K562 (cell line): Measurements from ENCODE around the gene MATN4. TPM values are rescaled to one million over a fixed set of nuclear protein-coding genes. Genes with fewer than 3 reads are reported as not detected.

Source experiments
- ATAC-seq: fragments of 200-7000 bp; cut with Tn5 transposase; 3 replicates; pipeline ENCODE4 v1.9.1; 2020; ENCODE audit warnings: moderate library complexity
- BruUV-seq: library from RNA; stranded (reverse); fragments of 400-500 nt; replicated peaks from 2 replicates; lab custom pipeline; 2021; lab: Mats Ljungman, UMichigan
- CTCF ChIA-PET: fragments of 300-600 bp; formaldehyde crosslinking; extraction: SDS; loops from one replicate; lab custom pipeline; 2021; ENCODE audit warnings: low intra/inter-chr PET ratio; lab: Yijun Ruan, JAX
- POLR2A ChIA-PET: fragments of 300-600, 350-650 bp; sonication (Branson Sonifier 250); formaldehyde crosslinking; extraction: SDS; loops from one replicate; lab custom pipeline; 2021; ENCODE audit warnings: antibody characterized with exemption, inconsistent platforms; lab: Yijun Ruan, JAX
- DNase-seq, 4 experiments: peaks; one replicate each; pipeline versions ENCODE4 v3.0.0 to v3.0.0-alpha.2; 2011 to 2018; ENCODE audit warnings: low spot score in 3 of 4, mixed read lengths in 3 of 4; ENCODE audit errors: extremely low read depth in 1 of 4
- FAIRE-seq: peaks from 2 replicates; lab custom pipeline; 2011; peaks lifted over from hg19 to GRCh38; lab: Jason Lieb, UNC
- H2AFZ ChIP-seq: 2 replicates; pipeline ENCODE4 v1.6.0; 2011; ENCODE audit warnings: low read depth, low read length, control low read depth, inconsistent platforms
- H3K27ac ChIP-seq: fragments of 200-600 bp; 3 replicates; pipeline ENCODE4 v1.8.0; 2011; ENCODE audit warnings: low read depth, mild to moderate bottlenecking, control low read depth, inconsistent platforms, low read length, moderate library complexity, mixed read lengths; ENCODE audit errors: extremely low read depth
- H3K27me3 ChIP-seq, 2 experiments: fragments of 300-600 bp in 1 of 2; 2 replicates in 1 of 2; 3 replicates in 1 of 2; pipeline versions ENCODE4 v1.6.0 to v1.8.0; 2011; ENCODE audit warnings: inconsistent platforms in 2 of 2, low read length in 2 of 2, mild to moderate bottlenecking in 1 of 2, mixed read lengths in 1 of 2, moderate library complexity in 1 of 2; ENCODE audit not compliant: control insufficient read depth in 2 of 2, insufficient read depth in 2 of 2
- H3K36me3 ChIP-seq: fragments of 300-600 bp; 3 replicates; pipeline ENCODE4 v1.8.0; 2011; ENCODE audit warnings: mild to moderate bottlenecking, low read length, inconsistent platforms; ENCODE audit not compliant: control insufficient read depth, insufficient read depth
- H3K4me1 ChIP-seq, 2 experiments: fragments of 200-600 bp in 1 of 2; replicated peaks in 1 of 2; 2 replicates in 1 of 2; 3 replicates in 1 of 2; pipeline versions ENCODE4 v1.5.1 to v1.8.0; 2011; ENCODE audit warnings: inconsistent platforms in 2 of 2, low read length in 2 of 2, mild to moderate bottlenecking in 1 of 2, mixed read lengths in 1 of 2, moderate library complexity in 1 of 2; ENCODE audit not compliant: control insufficient read depth in 2 of 2, insufficient read depth in 2 of 2
- H3K4me2 ChIP-seq: 2 replicates; pipeline ENCODE4 v1.6.1; 2011; ENCODE audit warnings: low read length, control low read depth, inconsistent platforms, mixed read lengths; ENCODE audit not compliant: insufficient read depth
- H3K4me3 ChIP-seq: fragments of 200-600 bp; sonication (generic), shearing (Covaris generic); 2 replicates; pipeline ENCODE4 v1.5.1; 2016; ENCODE audit warnings: control low read depth, inconsistent platforms
- H3K79me2 ChIP-seq: fragments of 200-600 bp; 3 replicates; pipeline ENCODE4 v1.8.0; 2011; ENCODE audit warnings: low read length, inconsistent platforms; ENCODE audit not compliant: control insufficient read depth, insufficient read depth
- H3K9ac ChIP-seq, 2 experiments: 2 replicates each; pipeline versions ENCODE4 v1.6.0 to v1.6.1; 2011; ENCODE audit warnings: low read depth in 2 of 2, low read length in 2 of 2, control low read depth in 1 of 2, inconsistent platforms in 1 of 2, mild to moderate bottlenecking in 1 of 2, mixed read lengths in 1 of 2; ENCODE audit not compliant: insufficient read depth in 1 of 2
- H3K9me1 ChIP-seq: one replicate; pipeline ENCODE4 v1.6.0; 2011; ENCODE audit warnings: inconsistent platforms, mild to moderate bottlenecking, low read length, moderate library complexity; ENCODE audit not compliant: control insufficient read depth, insufficient read depth
- H3K9me3 ChIP-seq: replicated peaks from 2 replicates; pipeline ENCODE4 v1.5.1; 2011; ENCODE audit warnings: low read depth, low read length, inconsistent platforms; ENCODE audit not compliant: control insufficient read depth, insufficient read depth
- H4K20me1 ChIP-seq: replicated peaks from 2 replicates; pipeline ENCODE4 v1.6.1; 2011; ENCODE audit warnings: low read length, inconsistent platforms, mixed read lengths; ENCODE audit not compliant: control insufficient read depth, insufficient read depth
- BRD4 ChIP-seq: fragments of 200-600 bp; sonication (generic); IDR thresholded peaks from 2 replicates; pipeline ENCODE4 v1.6.1; 2017; ENCODE audit warnings: inconsistent platforms
- CBX3 ChIP-seq, 2 experiments: IDR thresholded peaks; 1 replicate in 1 of 2; 2 replicates in 1 of 2; pipeline ENCODE4 v1.6.1; 2012; ENCODE audit warnings: inconsistent platforms in 2 of 2, low read length in 2 of 2, borderline replicate concordance in 1 of 2, control low read depth in 1 of 2
- FOXA1 ChIP-seq: fragments of 450-650 bp; IDR thresholded peaks from 2 replicates; pipeline ENCODE4 v1.6.1; 2016; ENCODE audit warnings: mild to moderate bottlenecking, borderline replicate concordance
- NR4A1 ChIP-seq, 2 experiments: fragments of 250-450 bp in 1 of 2; fragments of 450-650 bp in 1 of 2; sonication (Bioruptor Pico) in 1 of 2; IDR thresholded peaks; 2 replicates each; pipeline versions ENCODE4 v1.4.0 to v1.6.1; 2016 to 2020; ENCODE audit warnings: mild to moderate bottlenecking in 2 of 2, missing compliant biosample characterization in 1 of 2, missing genetic modification characterization in 1 of 2, moderate library complexity in 1 of 2
- TFAM ChIP-seq: fragments of 250-450 bp; sonication (Bioruptor Pico); conservative IDR thresholded peaks from 2 replicates; pipeline ENCODE4 v1.5.0; 2021; ENCODE audit warnings: mild to moderate bottlenecking, moderate library complexity
- TSHZ1 ChIP-seq: fragments of 250-450 bp; sonication (Bioruptor Pico); IDR thresholded peaks from 2 replicates; pipeline ENCODE4 v1.4.0; 2020; ENCODE audit warnings: mild to moderate bottlenecking, moderate library complexity
- ZNF354B ChIP-seq: fragments of 250-450 bp; sonication (Bioruptor Pico); IDR thresholded peaks from 2 replicates; pipeline ENCODE4 v1.4.0; 2020
- ZNF551 ChIP-seq: fragments of 250-450 bp; sonication (Bioruptor Pico); IDR thresholded peaks from 2 replicates; pipeline ENCODE4 v1.5.0; 2021; ENCODE audit warnings: mild to moderate bottlenecking, moderate library complexity
- WGBS: fragments of 100-300 bp; shearing (Covaris generic); methylation state at CpG from one replicate; pipeline ENCODE4 v1.1.6; 2016; ENCODE audit warnings: low coverage, mixed read lengths; ENCODE audit not compliant: insufficient coverage; ENCODE audit errors: missing lambda C conversion rate; 5-methylcytosine and 5-hydroxymethylcytosine counted together
- in situ Hi-C: fragments of 300-500 bp; cut with MboI; formaldehyde crosslinking; loops from 4 replicates; pipeline ENCODE4 v1.15.0; 2018; ENCODE audit warnings: inconsistent platforms, mixed read lengths
- intact Hi-C: fragments of 100-400 bp; cut with micrococcal nuclease; formaldehyde crosslinking; loops from 2 replicates; pipeline ENCODE4 v1.14.2; 2022
- polyA plus RNA-seq, 8 experiments: library from polyadenylated mRNA; depleted of rRNA in 4 of 8; stranded (reverse) in 5 of 8; unstranded in 3 of 8; fragments of >200 nt; fragmentation: Nextera tagmentation in 2 of 8; fragmentation: Illumina TruSeq in 1 of 8; extraction: Ambion mirVana in 2 of 8; extraction: Trizol in 1 of 8; gene quantifications; 2 replicates each; pipeline versions ENCODE4 v1.2.1 to v1.2.3, GENCODE V29; 2011 to 2014; ENCODE audit warnings: inconsistent platforms in 1 of 8, missing spikeins in 1 of 8
- total RNA-seq, 7 experiments: library from RNA; depleted of rRNA in 6 of 7; stranded (reverse); fragments of >200 nt in 6 of 7; fragmentation: Illumina TruSeq in 2 of 7; extraction: Trizol in 2 of 7; gene quantifications; 2 replicates each; pipeline versions ENCODE4 v1.2.1 to v1.2.3, GENCODE V29; 2011 to 2021; ENCODE audit warnings: low replicate concordance in 1 of 7
- TF ChIP-seq, protein P1 (sequence below), 3 experiments: IDR thresholded peaks in 2 of 3; conservative IDR thresholded peaks in 1 of 3; 2 replicates each; pipeline ENCODE4 v1.5.1; 2011 to 2012; ENCODE audit warnings: low read length in 3 of 3, mild to moderate bottlenecking in 3 of 3, control low read depth in 2 of 3, improper control_type of control experiment in 1 of 3, inconsistent platforms in 1 of 3, low read depth in 1 of 3, mixed read lengths in 1 of 3, moderate library complexity in 1 of 3; ENCODE audit not compliant: insufficient read depth in 2 of 3
- TF ChIP-seq, protein P2 (sequence below): fragments of 250-450 bp; sonication (Bioruptor Pico); IDR thresholded peaks from 2 replicates; pipeline ENCODE4 v1.5.0; 2021
- TF ChIP-seq, protein P3 (sequence below): fragments of 450-650 bp; IDR thresholded peaks from 2 replicates; pipeline ENCODE4 v1.6.1; 2016; ENCODE audit warnings: borderline replicate concordance

MATN4 gene
- total and polyA plus RNA-seq, 9 of the 15 experiments (the other 6 are each of a cell fraction or from before 2014, with no cell fraction given): 0.09 TPM; not detected in 8

DNA sequence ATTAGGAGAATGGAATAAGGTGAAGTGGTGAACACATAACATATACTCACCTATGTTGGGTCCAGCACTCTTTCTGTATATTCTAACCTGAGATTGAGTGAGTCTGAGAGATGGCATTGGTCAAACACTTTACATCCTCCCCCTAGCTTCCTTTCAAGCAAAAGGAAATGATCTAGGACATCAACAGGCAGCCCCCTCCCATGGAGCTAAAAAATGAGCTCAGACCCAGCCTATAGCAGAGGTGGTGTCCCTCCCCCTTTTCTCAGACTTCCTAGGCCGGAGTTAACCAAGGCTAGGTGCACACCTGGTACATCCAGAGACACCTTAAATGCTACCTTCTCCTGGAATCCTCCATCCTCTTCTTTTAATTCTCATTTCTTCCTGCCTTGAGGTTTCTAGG is 45.6 kb upstream of the MATN4 start (continued):
- no peak for TF ChIP-seq CBX3 (IDR thresholded peaks at IDR 0.05; ENCODE audit: borderline replicate concordance in 1 of 2, low read length in 2 of 2)
- no peak for TF ChIP-seq NR4A1 (CRISPR knock-in tag; IDR thresholded peaks at IDR 0.05)
- no peak for TF ChIP-seq NR4A1 (tag; IDR thresholded peaks at IDR 0.05)
- TF ChIP-seq, protein P1, sequence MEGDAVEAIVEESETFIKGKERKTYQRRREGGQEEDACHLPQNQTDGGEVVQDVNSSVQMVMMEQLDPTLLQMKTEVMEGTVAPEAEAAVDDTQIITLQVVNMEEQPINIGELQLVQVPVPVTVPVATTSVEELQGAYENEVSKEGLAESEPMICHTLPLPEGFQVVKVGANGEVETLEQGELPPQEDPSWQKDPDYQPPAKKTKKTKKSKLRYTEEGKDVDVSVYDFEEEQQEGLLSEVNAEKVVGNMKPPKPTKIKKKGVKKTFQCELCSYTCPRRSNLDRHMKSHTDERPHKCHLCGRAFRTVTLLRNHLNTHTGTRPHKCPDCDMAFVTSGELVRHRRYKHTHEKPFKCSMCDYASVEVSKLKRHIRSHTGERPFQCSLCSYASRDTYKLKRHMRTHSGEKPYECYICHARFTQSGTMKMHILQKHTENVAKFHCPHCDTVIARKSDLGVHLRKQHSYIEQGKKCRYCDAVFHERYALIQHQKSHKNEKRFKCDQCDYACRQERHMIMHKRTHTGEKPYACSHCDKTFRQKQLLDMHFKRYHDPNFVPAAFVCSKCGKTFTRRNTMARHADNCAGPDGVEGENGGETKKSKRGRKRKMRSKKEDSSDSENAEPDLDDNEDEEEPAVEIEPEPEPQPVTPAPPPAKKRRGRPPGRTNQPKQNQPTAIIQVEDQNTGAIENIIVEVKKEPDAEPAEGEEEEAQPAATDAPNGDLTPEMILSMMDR (IDR thresholded peaks at IDR 0.05 in 2 of 3, conservative IDR thresholded peaks at IDR 0.05 in 1 of 3; ENCODE audit: insufficient read depth in 2 of 3, low read depth in 1 of 3, low read length in 3 of 3): no peak
- TF ChIP-seq, all 486 proteins: peak for 0

DNA sequence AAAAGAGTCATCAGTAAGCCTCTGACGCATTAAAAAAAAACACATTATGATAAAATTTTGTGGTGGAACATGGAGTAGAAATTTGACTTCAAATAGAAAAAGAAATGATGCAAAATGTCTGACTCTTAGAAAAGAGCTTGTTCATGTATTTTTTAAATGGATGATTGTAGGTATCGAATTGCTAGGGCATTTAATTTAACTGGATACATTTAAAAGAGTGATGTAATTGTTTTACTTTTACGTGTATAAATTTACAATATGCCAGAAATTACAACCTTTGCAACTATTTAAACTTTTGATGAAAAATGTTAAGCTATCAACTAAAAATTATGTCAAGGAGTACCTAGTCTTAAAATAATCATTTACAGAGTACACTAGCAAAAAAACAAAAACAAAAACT is 44.6 kb upstream of the MATN4 start:
- FAIRE-seq (no peak), DNase-seq (no peak), ATAC-seq (no peak)
- H3K4me2 ChIP-seq: no peak overlapping the region
- H3K4me1 ChIP-seq: peaks cover 7 to 10% of the 10 kb centered on the region in 2 experiments
- in situ Hi-C loops: no loop called here
- peaks cover 2% of the 10 kb centered on the region; the same call in 1 of the 3 replicates for H3K79me2 ChIP-seq
- CTCF ChIA-PET: no interaction called here
- H3K9me1 ChIP-seq: no peaks in the 10 kb centered on the region
- H3K9ac ChIP-seq: no peak overlapping the region
- 43% methylated on average over 3 of the region's 3 CpGs for WGBS
- no peak overlapping the region for H3K27ac ChIP-seq
- no peaks in the 10 kb centered on the region for H3K36me3 ChIP-seq
- BruUV-seq: no TSS peak
- no peaks in the 10 kb centered on the region for H4K20me1 ChIP-seq
- H3K4me3 ChIP-seq: no peak overlapping the region
- H3K27me3 ChIP-seq: no peaks in the 10 kb centered on the region
- intact Hi-C loops: no loop called here
- POLR2A ChIA-PET: interaction anchor here (0.5 to 0.8 kb wide), 3 partner anchors 10 to 581 kb away, joined by 3 read pairs; partner anchors contain the start of gene SYS1
- H2AFZ ChIP-seq: no peak overlapping the region
- H3K9me3 ChIP-seq: no peaks in the 10 kb centered on the region
- TF ChIP-seq TFAM (CRISPR knock-in tag) (no peak), ZNF354B (no peak), FOXA1 (no peak), ZNF551 (CRISPR knock-in tag) (no peak), TSHZ1 (CRISPR knock-in tag) (no peak), BRD4 (no peak)
- TF ChIP-seq, protein P2, sequence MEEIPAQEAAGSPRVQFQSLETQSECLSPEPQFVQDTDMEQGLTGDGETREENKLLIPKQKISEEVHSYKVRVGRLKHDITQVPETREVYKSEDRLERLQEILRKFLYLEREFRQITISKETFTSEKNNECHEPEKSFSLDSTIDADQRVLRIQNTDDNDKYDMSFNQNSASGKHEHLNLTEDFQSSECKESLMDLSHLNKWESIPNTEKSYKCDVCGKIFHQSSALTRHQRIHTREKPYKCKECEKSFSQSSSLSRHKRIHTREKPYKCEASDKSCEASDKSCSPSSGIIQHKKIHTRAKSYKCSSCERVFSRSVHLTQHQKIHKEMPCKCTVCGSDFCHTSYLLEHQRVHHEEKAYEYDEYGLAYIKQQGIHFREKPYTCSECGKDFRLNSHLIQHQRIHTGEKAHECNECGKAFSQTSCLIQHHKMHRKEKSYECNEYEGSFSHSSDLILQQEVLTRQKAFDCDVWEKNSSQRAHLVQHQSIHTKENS: no peak
- TF ChIP-seq, protein P3, sequence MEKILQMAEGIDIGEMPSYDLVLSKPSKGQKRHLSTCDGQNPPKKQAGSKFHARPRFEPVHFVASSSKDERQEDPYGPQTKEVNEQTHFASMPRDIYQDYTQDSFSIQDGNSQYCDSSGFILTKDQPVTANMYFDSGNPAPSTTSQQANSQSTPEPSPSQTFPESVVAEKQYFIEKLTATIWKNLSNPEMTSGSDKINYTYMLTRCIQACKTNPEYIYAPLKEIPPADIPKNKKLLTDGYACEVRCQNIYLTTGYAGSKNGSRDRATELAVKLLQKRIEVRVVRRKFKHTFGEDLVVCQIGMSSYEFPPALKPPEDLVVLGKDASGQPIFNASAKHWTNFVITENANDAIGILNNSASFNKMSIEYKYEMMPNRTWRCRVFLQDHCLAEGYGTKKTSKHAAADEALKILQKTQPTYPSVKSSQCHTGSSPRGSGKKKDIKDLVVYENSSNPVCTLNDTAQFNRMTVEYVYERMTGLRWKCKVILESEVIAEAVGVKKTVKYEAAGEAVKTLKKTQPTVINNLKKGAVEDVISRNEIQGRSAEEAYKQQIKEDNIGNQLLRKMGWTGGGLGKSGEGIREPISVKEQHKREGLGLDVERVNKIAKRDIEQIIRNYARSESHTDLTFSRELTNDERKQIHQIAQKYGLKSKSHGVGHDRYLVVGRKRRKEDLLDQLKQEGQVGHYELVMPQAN: no peak
